ENCODE measurements around the gene RNASEH2B.

Gene RNASEH2B

DNA sequence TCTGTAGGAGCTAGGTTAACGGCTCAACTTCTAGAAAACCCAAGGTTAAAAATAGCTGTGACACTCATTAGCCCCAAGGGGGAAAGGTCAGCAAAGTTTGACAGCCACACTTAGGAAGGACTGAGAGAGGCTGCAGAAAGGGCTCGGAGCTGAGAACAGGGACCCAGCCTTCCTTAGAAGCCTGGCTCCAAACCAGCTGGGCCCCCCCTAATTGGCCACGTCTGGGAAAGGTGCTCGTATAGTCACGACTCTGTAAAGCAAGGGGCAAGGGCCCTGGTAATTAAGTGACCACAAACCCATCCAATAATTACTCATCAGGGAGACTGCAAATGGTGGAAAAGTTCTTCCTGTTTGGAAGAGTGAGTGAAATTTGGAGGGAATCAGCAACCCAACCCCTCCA, 90.5 kb downstream of the RNASEH2B start:
- no peak for DNase-seq

DNA sequence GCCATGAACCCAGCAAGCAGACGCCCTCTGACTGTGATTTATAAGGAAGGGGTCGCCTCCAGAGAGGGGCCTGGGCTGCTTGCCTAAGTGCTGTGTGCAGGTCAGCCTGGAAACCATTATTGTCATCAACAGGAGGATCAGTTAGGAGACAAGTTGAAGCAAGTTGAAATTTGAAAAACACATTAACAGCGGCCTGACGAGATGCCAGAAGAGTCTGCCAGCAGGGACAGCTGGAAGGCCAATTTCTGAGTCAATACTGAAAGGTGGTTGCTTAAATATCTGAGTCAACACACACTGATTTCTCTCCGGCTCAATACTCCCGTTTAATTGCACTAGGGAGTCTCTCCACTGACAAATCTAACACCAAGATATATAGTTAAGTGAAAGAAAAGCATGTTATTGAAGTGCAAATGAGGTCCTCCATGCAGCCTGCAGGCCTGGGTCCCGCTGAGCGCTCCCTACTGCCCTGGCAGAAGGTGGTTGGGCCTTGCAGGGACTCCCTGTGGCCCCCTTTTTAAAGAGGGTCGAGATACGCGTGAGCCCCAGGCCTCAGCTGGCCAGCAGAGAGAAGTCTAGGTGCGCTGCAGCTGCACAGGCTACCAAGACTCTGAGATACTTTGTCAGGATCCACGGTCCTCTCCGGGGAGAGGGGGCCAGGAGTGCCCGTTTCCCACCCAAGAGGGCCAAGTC, 91.1 kb downstream of the RNASEH2B start:
- no peak for DNase-seq

DNA sequence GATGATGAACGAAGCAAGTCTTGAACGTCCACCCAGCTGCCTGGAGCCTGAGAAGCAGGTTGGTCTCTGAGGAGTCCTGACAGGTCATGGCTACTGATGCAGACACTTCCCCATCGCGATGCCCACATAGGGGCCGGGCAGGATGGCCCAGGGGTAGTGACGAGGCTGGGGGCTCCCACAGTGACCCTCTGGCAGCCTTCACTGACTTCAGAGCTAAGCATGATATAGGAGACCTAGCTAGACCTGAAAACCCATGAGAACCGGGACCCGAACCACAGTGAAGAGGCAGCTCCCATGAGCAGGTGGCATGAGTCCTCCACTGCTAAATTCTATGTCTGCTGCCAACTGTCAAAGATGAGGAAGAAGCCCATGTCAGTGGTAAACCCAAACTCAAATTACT, 91.7 kb downstream of the RNASEH2B start:
- no peak for DNase-seq

DNA sequence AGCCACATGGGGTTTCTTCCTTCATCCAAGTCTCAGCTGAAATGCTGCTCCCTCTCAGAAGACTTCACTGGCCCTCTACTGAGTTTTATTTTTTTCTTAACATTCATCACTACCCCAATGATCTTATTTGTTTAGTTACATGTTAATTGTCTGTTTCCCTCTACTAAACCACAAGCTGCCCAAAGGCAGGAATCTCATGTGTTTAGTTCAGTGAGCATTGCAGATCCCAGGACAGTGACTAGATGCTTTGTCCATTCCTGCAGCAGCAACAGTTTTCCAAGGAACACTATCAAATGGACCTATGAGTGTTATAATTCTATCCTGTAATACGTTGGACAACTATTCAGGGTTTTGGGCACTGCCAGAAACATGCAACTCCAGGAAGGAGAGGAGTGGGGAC, 93.1 kb downstream of the RNASEH2B start:
- DNase-seq = no peak

DNA sequence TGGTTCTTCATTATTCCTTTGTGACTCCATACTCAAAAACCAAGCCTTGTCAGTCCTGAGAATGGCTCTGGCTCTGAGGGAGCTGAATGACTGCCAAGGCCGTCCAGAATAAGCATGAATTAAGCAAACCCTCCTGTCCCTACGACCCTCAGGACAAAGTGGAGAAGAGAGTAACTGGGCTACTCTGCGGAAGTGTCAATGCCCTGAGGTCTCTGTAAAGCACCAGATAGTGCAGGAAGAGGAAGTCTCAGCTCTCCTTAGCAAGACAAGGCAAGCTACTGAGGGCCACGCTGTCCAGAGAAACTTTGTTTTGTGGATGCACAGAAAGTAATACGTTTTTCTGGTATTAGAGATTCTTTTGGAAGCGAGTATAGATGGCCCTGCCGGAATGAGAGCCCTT, 94.1 kb downstream of the RNASEH2B start:
- DNase-seq = no peak

DNA sequence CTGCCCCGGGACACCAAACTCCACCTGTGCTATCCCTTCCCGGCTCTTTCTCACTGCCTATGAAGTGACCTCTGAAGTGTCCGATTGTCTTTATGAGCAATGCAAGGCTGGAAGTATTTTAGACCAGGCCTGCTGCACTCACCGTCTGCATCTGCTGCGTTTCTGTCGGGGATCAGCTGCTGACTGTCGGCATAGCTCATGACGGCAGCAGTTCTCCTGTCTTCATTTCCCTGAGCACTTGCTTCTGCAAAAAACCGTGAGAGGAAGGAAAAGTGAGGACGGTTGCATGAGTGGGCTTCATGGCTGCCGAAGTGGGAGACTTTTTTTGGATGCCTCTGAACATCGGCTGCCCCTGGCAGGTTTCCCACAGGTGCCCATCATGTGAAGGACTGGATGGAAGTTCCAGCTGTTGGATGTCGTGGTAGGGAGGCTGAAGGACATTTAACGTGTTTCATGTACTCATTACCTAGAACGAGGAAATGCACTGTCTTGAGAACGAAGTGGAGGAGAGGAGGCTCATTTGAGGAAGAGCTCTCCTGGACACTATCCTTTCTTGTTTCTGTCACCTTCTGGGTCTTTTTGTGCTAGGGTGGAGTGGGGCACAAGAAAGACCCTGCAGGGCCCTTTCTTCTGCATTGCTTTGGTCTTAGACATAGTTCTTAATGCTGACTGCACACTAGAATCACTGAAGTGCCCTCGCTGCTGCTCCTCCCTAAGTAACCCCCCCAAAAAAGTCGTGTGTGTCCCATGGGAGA, 94.7 kb downstream of the RNASEH2B start:
- DNase-seq = no peak

DNA sequence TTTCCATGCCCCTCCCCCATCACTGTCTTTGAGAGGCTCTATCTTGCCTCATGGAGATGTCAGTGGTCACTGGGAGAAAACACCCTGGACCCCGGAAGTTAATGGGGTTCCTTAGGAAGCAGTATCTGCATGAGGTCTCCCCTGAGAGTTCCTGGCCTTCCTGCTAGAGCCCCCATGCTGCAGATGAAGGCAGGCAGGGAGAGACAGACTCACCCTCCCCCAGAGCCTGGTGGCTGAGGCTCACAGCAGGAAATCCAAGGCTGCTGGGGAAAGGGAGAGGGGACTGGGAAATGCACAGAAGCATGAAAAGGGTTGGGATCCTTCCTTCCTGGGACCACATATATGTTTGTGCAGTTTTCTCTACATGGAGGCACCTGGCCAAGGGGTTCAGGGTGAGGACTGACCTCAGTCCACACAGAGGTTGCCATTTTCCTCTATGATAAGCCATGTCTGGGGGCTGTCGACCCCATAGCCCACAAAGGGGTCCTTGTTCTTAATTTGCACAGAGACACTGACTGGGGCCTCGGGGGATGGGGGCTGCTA, 95.4 kb downstream of the RNASEH2B start:
- DNase-seq = no peak

DNA sequence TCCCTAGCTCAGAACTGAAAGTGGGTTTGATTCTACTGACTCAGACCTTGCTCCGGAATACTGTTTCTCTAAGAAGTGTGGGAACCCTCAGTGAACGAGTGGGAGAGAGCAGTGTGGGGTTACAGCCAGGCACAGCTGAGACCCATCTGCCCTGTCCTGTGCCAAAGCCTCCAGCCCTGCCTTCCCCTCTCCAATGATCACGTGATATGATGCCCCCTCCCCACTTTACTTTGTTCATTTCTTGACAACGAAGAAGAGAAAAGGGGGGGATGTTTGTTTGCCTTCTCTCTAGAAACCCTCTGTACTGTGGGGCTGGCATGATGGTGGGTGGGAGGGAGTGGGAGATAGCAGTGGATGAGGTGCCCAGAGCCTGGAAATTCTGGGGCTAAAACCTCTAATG, 96.0 kb downstream of the RNASEH2B start:
- no peak for DNase-seq
